GM23248 (cell line): Measurements from ENCODE around the gene ADPGK.

Source experiments
- EZH2 ChIP-seq: fragments of 200-600 bp; sonication (generic); IDR thresholded peaks from 2 replicates; pipeline ENCODE4 v1.6.1; 2018; ENCODE audit warnings: antibody characterized with exemption, mild to moderate bottlenecking; ENCODE audit not compliant: insufficient read depth, poor library complexity, severe bottlenecking
- EZH2phosphoT487 ChIP-seq: fragments of 200-600 bp; sonication (generic); IDR thresholded peaks from 2 replicates; pipeline ENCODE4 v1.6.1; 2018; ENCODE audit warnings: antibody characterized with exemption, moderate library complexity, mild to moderate bottlenecking, low read depth; ENCODE audit not compliant: insufficient read depth

- TF ChIP-seq EZH2 (no peak), EZH2phosphoT487 (no peak)
Observed at GRCh38 chr15:72786676-72787345, 3.3 kb upstream of the ADPGK start.
